Prostate gland (tissue), 2 donors: ENCODE data around the gene THSD7A. TPM values are rescaled to one million over a fixed set of nuclear protein-coding genes. Genes with fewer than 3 reads are reported as not detected.

ENCODE experiments used
- DNase-seq: peaks from one replicate; pipeline ENCODE4 v3.0.0-alpha.2; 2019; ENCODE audit warnings: low spot score
- H3K27ac ChIP-seq, 2 donors: fragments of 200-600 bp; sonication (generic); 2 replicates each; pipeline ENCODE4 v1.5.1; 2017 to 2019
- H3K27me3 ChIP-seq: fragments of 200-600 bp; sonication (generic); replicated peaks from 2 replicates; pipeline ENCODE4 v1.5.1; 2019; ENCODE audit not compliant: insufficient read depth
- H3K36me3 ChIP-seq, 2 donors: fragments of 200-600 bp; sonication (generic); 1 replicate in 1 of 2; 2 replicates in 1 of 2; pipeline versions ENCODE4 v1.5.1 to v1.8.1; 2017 to 2019
- H3K4me1 ChIP-seq: fragments of 200-600 bp; sonication (generic); replicated peaks from 2 replicates; pipeline ENCODE4 v1.5.1; 2019
- H3K4me3 ChIP-seq, 2 donors: fragments of 200-600 bp; sonication (generic); 2 replicates each; pipeline ENCODE4 v1.5.1; 2017 to 2019
- H3K9me3 ChIP-seq: fragments of 200-600 bp; sonication (generic); 2 replicates; pipeline ENCODE4 v1.5.1; 2017
- CTCF ChIP-seq, 4 experiments: fragments of 200-600 bp in 2 of 4; fragments of 450-650 bp in 2 of 4; sonication (generic) in 2 of 4; IDR thresholded peaks; 1 replicate in 3 of 4; 2 replicates in 1 of 4; pipeline ENCODE4 v1.5.1; 2016 to 2019; ENCODE audit warnings: antibody characterized with exemption in 4 of 4, mild to moderate bottlenecking in 2 of 4, moderate library complexity in 2 of 4
- POLR2A ChIP-seq: fragments of 450-650 bp; IDR thresholded peaks from one replicate; pipeline ENCODE4 v1.6.1; 2016; ENCODE audit warnings: antibody characterized with exemption, mild to moderate bottlenecking
- POLR2AphosphoS5 ChIP-seq: sonication (generic); formaldehyde crosslinking; IDR thresholded peaks from one replicate; pipeline ENCODE4 v1.6.1; 2017; ENCODE audit warnings: antibody characterized with exemption
- WGBS: methylation state at CpG from one replicate; pipeline ENCODE4 v1.1.5; 2018; 5-methylcytosine and 5-hydroxymethylcytosine counted together
- intact Hi-C: fragments of 100-400 bp; cut with DNase I; formaldehyde crosslinking; loops from one replicate; pipeline ENCODE4 v1.14.2; 2022
- total RNA-seq, 2 donors: library from RNA; depleted of rRNA; stranded (reverse); fragments of >200 nt; gene quantifications; one replicate each; pipeline ENCODE4 v1.1.0, GENCODE V29; 2016

The THSD7A gene
- total RNA-seq, 2 donors from 2014 or later = 3.1 to 9.9 TPM

- no peak for DNase-seq
- intact Hi-C loops = no loop called here
- H3K4me3 ChIP-seq = no peak overlapping the region
- H3K9me3 ChIP-seq = no peaks in the 10 kb centered on the region
- no peak overlapping the region for H3K27ac ChIP-seq
- no peaks in the 10 kb centered on the region for H3K4me1 ChIP-seq
- H3K36me3 ChIP-seq = no peaks in the 10 kb centered on the region
- no peak for TF ChIP-seq POLR2AphosphoS5
- no peak for TF ChIP-seq POLR2A
- no peak for TF ChIP-seq CTCF (IDR thresholded peaks at IDR 0.05)
- no peaks in the 10 kb centered on the region for H3K27me3 ChIP-seq
- WGBS = 72% methylated on average over 6 of the region's 6 CpGs
These were observed 81.8 kb downstream of the THSD7A start for GRCh38 chr7:11750191-11750590.

- no peak for DNase-seq
- Histone ChIP-seq H3K4me1 (no peaks in the 10 kb centered on the region), H3K27ac (no peak overlapping the region), H3K9me3 (no peaks in the 10 kb centered on the region), H3K4me3 (no peak overlapping the region), H3K36me3 (no peaks in the 10 kb centered on the region), H3K27me3 (no peaks in the 10 kb centered on the region)
- TF ChIP-seq CTCF (IDR thresholded peaks at IDR 0.05) (no peak), POLR2AphosphoS5 (no peak), POLR2A (no peak)
- intact Hi-C loops = no loop called here
- WGBS = 81% methylated on average over 4 of the region's 4 CpGs
These were observed 82.4 kb downstream of the THSD7A start for GRCh38 chr7:11749629-11750028.

GRCh38 chr7:11748884-11749283 lies 83.1 kb downstream of the THSD7A start:
- H3K4me1 ChIP-seq = no peaks in the 10 kb centered on the region
- no peak overlapping the region for H3K27ac ChIP-seq
- intact Hi-C loops = no loop called here
- no peaks in the 10 kb centered on the region for H3K27me3 ChIP-seq
- no peak for TF ChIP-seq POLR2A
- TF ChIP-seq POLR2AphosphoS5 = no peak
- no peak for TF ChIP-seq CTCF (IDR thresholded peaks at IDR 0.05)
- H3K9me3 ChIP-seq = no peaks in the 10 kb centered on the region
- no peaks in the 10 kb centered on the region for H3K36me3 ChIP-seq
- H3K4me3 ChIP-seq = no peak overlapping the region
- 84% methylated on average over 6 of the region's 6 CpGs for WGBS
- no peak for DNase-seq

GRCh38 chr7:11747715-11748485 lies 84.1 kb downstream of the THSD7A start:
- intact Hi-C loops = no loop called here
- DNase-seq = no peak
- WGBS = 75% methylated on average over 4 of the region's 4 CpGs
- TF ChIP-seq POLR2AphosphoS5 (no peak), POLR2A (no peak), CTCF (IDR thresholded peaks at IDR 0.05) (no peak)
- no peaks in the 10 kb centered on the region for H3K36me3 ChIP-seq
- H3K27ac ChIP-seq = no peak overlapping the region
- no peaks in the 10 kb centered on the region for H3K9me3 ChIP-seq
- H3K27me3 ChIP-seq = no peaks in the 10 kb centered on the region
- H3K4me3 ChIP-seq = no peak overlapping the region
- no peaks in the 10 kb centered on the region for H3K4me1 ChIP-seq

GRCh38 chr7:11746591-11746990 lies 85.4 kb downstream of the THSD7A start:
- intact Hi-C loops = no loop called here
- WGBS = 83% methylated on average over 1 of the region's 1 CpG

More at GRCh38 chr7:11746591-11746990, 85.4 kb downstream of the THSD7A start:
- Histone ChIP-seq H3K4me3 (no peak overlapping the region), H3K36me3 (no peaks in the 10 kb centered on the region), H3K4me1 (no peaks in the 10 kb centered on the region), H3K9me3 (no peaks in the 10 kb centered on the region), H3K27me3 (no peaks in the 10 kb centered on the region), H3K27ac (no peak overlapping the region)
- TF ChIP-seq POLR2A (no peak), CTCF (IDR thresholded peaks at IDR 0.05) (no peak), POLR2AphosphoS5 (no peak)
- no peak for DNase-seq
